GM21717 (cell line): ENCODE measurements around the gene SPESP1.
"Not testable (repeated sequence)": the region's sequence is repeated elsewhere in the genome, so short reads cannot be mapped to it uniquely, and the experiment has no call there.

ENCODE experiments used
- ATAC-seq: cut with Tn5 transposase; IDR thresholded peaks from one replicate; pipeline ENCODE4 v1.9.1; 2021; ENCODE audit warnings: mild to moderate bottlenecking, moderate library complexity; ENCODE audit not compliant: unreplicated experiment

Gene SPESP1

DNA sequence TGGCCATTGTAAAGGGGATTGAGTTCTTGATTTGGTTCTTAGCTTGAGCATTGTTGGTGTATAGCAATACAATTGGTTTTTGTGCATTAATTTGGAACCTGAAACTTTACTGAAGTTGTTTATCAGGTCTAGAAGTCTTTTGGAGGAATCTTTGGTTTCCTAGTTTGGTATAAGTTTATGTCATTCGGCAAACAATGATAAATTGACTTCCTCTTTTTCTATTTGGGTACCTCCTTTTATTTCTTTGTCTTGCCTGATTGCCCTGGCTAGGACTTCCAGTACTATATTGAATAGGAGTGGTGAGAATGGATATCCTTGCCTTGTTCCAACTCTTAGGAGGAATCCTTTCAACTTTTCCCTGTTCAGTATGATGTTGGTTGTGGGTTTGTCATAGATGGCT is 32.1 kb downstream of the SPESP1 start:
- no peak for ATAC-seq

DNA sequence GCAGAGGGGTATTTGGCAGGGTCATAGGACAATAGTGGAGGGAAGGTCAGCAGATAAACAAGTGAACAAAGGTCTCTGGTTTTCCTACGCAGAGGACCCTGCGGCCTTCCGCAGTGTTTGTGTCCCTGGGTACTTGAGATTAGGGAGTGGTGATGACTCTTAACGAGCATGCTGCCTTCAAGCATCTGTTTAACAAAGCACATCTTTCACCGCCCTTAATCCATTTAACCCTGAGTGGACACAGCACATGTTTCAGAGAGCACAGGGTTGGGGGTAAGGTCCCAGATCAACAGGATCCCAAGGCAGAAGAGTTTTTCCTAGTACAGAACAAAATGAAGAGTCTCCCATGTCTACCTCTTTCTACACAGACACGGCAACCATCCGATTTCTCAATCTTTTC is 33.4 kb downstream of the SPESP1 start:
- ATAC-seq, result not testable (repeated sequence)

DNA sequence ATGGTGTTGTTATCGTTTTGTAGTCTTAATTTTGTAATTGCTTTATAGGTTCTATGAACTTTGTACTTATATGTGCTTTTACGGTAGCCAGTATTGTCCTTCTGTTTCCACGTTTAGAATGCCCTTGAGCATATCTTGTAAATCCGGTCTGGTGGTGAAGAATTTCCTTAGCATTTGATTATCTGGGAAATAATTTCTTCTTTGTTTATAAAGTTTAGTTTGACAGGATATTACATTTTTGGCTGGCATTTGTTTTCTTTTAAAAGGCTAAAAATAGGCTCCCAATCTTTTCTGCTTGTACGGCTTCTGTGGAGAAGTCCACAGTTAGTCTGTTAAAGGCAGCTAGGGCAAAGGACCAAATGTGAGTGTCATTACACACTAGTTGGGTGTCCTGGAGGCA is 36.7 kb downstream of the SPESP1 start:
- ATAC-seq, result no peak

DNA sequence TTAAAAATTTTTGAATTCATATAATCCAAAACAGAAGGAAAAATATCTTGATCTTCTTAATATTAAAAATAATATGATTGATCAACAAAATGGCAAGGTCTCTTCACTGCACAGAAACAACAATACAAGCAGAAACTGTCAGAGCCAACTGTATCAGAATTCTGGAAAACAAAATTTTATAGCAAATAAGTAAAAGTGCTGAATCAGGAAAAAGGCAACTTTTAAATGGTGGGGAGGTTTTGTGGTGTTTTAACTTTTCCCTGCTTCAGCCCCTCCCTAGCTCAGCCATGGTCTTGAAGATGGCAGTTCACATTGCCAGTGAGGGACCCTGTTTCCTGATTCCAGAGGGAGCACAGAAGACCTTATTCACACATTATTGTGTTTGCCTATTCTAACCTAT is 37.6 kb downstream of the SPESP1 start:
- no peak for ATAC-seq

DNA sequence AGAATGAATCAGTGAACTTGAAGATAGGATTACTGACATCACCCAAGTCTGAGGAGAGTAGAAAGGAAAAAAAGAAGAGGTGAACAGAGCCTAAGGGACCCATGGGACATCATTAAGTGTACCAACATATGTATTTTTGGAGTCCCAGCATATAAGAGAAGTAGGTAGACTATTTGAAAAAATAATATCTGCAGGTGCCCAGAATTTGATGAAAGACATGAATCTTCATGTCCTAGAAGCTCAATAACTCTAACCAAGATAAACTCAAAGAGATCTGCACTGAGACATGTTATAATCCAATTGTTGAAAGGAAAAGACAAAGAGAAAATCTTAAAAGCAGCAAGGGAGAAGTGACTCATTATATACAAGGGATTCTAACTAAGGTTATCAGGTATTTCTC is 39.0 kb downstream of the SPESP1 start:
- no peak for ATAC-seq

DNA sequence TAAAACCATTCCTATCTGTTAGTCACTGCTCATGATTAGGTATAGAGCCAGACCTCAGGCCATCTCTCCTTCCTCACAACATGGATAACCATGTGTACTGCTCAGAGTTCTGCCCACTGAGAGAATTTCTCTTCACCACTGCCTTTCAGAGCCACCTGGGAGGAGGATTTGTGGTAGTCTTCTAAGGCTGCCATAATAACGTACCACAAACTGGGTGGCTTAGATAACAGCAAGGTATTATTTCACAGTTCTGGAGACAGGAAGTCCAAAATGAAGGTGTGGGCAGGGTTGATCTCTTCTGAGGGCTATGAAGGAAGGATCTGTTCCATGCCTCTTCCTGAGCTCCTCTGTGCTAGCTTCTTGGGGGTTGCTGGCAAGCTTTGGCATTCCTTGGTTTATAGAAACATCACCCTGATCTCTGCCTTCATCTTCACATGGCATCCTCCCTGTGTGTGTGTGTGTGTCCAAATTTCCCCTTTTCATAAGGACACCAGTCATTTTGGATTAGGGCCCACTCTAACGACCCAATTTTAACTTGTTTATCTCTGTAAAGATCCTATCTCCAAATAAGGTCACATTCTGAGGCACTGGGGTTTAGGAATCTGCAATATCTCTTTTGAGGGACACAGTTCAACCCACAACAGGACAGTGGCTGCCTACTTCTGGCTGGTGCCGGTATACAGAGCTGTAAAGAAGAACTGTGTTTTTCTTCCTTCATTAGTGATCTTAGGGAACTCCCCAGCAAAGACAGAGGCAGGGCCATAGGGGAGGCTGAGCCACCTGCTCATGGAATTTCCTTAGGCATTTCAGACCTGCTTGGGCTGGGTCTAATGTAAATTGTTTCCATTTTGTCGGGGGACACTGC is 42.1 kb downstream of the SPESP1 start:
- ATAC-seq, result no peak

DNA sequence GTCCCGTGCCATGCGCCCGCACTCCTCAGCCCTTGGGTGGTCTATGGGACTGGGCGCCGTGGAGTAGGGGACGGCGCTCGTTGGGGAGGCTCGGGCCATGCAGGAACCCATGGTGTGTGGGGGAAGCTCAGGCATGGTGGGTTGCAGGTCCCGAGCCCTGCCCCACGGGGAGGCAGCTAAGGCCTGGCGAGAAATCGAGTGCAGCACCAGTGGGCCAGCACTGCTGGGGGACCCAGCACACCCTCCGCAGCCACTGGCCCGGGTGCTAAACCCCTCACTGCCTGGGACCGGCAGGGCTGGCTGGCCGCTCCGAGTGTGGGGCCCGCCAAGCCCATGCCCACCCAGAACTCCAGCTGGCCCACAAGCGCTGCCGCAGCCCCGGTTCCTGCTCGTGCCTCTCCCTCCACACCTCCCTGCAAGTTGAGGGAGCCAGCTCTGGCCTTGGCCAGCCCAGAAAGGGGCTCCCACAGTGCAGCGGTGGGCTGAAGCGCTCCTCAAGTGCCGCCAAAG is 45.4 kb downstream of the SPESP1 start:
- not testable (repeated sequence) for ATAC-seq

DNA sequence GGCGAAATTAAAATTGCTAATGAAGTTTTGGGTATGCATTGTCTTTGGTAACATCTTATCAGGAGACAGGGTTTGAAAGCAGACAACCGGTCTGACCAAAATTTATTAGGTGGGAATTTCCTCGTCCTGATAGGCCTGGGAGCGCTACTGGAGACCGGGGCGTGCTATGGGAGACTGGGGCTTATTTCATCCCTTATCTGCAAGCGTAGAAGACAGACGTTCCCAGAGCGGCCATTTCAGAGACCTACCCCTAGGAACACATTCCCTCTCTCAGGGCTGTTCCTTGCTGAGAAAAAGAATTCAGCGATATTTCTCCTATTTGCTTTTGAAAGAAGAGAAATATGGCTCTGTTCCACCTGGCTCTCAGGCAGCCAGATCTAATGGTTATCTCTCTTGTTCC is 47.1 kb downstream of the SPESP1 start:
- not testable (repeated sequence) for ATAC-seq

DNA sequence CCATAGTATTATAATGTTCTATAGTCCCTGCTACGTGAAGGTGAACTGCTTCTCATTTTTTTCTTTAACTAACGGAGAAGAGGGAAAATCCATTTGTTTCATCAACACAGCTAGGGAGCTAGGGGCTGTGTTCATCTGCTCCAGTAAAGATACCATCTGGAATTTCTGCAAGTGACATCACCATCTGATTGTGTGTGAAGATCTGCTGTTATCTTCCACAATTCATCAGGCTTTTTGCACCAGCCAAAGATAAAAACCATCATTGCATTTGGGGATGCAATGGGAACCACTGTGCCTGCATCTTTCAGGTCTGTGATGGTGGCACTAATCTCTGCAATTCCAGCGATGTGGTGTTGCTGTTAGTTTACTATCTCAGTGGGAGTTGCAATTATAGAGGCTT is 48.7 kb downstream of the SPESP1 start:
- no peak for ATAC-seq

DNA sequence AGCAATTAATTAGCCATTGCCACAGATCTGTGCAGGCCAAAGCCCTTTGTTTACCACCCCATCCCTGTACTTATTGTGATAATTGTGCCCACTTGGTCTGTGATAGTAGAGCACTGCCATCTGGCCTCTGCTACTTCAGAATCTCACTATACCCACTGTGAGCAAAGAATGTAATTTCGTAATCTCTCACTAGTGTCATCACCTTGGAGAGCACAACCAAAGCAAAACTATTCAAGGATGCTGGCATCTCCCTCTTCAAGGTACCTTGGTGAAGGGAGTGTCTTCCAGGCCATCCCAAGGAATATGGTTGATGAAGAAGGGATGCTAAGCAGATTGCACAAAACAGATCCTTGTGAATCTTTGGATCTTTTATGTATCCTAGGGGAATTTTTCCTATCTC is 49.5 kb downstream of the SPESP1 start:
- ATAC-seq, result no peak

DNA sequence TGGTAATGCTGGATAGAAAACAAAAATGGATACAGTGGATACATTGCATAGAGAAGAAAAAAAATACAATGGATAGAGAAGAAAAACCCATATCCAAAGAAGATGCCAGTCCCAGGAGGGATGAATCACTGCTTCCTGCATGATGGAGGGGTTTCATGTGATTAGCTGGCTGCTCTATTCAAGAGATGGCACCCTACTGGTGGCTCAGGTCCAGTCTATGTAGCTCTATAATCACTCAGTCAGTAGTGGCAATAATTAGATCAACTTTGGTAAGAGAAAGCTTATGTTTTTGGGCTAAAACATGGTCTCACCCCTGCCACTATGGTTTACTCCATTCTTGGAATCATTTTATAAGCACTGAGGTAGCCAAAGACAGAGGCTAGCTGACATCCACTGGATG is 50.5 kb downstream of the SPESP1 start:
- no peak for ATAC-seq

DNA sequence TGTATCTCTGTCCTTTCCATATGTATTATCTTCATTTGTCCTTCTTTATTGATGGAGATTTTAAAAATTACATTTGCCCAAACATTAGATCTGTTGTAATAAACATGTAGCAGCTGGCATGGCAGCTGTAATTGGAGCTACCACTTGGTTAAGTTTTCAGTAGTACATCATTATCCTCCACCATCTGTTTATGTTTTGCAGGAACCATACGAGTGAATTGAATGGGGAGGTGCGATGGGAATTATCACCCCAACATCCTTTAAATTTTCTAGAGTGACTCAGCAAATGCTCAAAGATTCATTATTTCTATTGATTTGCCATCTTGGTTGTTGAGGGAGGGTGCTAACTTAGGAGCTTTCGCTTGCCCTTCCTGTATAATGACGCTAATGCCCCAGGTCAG is 51.6 kb downstream of the SPESP1 start:
- ATAC-seq, result no peak

DNA sequence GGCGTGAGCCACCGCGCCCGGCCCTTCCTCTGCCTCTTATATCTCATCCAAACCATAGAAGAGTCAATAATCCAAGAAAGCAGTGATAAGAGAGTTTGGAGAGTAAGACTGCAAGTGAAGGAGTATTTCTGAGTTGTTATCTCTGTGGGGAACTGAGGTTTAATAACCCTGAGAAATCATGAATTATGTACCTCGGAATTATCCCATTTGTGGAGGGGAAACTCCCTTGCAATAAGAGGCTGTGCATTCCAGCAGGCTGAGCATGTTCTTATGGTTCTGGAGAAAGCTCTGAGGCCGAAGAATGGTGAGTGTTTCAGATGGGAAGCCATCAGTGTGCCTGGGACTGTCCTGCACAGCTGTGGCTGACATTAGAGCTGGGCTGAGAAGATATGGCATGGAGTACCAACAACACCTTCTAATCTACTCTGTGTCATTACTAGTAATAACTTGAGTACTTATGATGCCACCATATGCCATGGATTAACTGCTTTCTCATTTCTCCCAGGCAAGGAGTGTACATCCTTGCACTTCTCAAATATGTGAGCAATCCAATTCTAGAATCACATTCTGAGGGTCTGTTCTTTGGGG is 52.7 kb downstream of the SPESP1 start:
- no peak for ATAC-seq

DNA sequence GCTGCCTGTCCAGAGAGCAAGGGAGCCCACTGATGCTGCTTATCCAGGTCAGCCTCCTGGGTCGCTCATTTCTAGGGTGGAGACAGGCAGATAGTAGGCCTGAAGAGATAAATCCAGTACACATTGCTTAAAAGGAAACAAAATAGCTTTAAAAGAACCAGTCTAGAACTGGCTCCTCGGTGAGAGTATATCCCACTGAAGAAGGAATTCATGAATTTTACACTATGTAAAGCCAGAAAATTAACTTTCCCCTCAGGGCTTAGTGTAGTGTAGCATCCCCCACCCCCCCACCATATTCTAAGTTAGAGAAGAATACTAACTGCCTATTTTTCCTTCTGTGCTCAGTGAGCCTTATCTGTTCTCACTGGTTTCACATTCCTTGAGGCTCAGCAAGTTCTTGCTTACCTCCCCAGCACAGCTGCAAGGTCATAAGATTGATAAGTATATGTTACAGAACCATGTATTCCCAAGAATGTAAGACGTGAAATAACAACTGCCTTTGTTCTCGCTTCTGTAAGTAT is 53.7 kb downstream of the SPESP1 start:
- ATAC-seq, result no peak

DNA sequence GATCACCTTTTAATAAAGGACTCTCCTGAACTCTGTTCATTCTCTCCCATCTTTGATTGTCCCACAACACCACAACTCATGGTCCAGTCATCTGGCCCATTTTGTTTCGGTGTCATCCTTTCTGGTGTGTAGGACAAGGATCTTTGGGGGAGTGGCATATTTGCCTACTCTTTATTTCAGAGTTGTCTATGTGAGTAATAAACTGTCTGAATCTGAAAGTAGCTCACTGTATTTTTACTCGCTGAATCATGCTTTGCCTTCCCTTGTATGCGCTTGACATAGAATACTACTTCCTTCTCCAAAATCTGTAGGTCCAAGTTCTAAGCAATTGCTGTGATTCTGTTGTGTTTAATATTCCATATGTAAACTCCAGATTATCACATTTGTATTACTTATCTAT is 54.3 kb downstream of the SPESP1 start:
- no peak for ATAC-seq

DNA sequence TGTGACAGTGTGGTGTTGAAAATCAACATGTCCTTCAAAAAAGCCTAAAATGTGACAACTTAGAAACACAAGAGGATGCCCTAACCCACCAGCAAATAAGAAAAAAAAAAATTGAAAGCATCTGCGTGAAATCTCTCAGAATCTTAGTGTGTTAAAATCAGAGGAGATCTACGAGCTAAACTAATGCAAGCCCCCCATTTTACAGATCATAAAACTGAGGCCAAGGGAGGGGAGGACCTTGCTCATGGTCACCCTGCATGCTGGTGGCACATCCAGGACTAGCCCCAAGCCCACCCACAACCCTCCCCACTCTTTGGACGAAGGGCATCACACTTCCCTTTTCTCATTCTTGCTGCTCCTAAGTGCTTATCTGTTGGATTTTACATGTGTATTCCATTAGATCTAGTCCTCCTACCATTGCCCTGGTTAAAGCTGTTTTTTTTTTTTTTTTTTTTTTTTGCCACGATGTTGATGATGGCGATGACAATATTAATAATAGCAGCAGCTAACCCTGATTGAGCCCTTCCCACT is 55.1 kb downstream of the SPESP1 start:
- ATAC-seq, result no peak

DNA sequence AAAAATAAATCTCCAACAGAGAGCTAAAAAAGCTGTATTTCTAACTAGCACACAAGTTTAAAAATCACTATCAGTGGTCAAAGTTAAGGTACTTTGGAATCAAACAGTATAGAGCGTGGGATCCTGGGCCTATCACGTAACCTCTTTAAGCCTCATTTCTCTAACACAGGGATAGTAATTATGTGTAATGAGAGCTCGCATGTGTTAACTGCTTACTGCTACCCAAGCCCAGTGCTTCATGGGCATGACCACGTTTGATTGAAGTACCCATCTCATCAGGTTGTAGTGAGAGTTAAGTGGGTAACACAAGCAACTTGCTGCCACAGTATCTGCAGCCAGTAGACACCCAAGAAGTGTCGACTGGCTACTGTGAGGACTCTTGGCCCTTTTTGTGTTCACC is 56.0 kb downstream of the SPESP1 start:
- no peak for ATAC-seq

DNA sequence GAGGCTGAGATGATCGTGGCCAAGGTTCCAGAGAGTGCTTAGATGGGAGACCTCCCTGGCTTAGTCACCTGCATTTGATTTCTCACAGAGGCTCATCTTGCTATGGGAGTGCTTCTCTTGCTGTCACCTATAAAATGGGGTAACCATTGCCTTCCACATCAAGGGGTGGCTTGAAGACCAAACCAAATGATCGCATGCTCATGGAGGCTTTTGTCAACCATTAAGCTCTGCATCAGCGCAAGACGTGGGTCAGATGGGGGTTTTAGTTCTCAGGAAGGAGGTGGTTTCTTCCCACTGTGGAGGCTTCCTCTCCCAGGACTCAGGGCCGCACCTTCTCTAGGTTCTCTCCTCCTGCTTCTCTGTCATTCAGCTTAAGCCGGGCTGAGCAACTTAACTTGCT is 56.8 kb downstream of the SPESP1 start:
- no peak for ATAC-seq

DNA sequence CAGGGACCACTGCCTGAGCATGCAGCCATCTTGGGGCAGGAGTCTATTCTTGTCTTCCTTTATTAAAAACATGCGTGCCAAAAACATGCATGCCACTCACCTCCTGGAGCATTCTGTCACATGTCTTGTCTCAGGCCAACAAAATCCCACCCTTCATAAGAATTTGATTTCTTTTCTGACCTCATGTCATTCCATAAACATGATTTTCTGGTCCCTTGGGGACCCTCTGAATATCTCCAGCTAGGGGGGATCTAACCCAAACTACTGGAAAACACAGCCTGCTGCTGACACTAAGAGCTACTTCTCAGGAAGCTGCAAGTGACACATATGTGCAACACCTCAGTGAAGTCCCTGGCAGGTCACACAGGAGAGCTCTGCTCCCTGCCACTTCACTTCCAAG is 57.4 kb downstream of the SPESP1 start:
- no peak for ATAC-seq

DNA sequence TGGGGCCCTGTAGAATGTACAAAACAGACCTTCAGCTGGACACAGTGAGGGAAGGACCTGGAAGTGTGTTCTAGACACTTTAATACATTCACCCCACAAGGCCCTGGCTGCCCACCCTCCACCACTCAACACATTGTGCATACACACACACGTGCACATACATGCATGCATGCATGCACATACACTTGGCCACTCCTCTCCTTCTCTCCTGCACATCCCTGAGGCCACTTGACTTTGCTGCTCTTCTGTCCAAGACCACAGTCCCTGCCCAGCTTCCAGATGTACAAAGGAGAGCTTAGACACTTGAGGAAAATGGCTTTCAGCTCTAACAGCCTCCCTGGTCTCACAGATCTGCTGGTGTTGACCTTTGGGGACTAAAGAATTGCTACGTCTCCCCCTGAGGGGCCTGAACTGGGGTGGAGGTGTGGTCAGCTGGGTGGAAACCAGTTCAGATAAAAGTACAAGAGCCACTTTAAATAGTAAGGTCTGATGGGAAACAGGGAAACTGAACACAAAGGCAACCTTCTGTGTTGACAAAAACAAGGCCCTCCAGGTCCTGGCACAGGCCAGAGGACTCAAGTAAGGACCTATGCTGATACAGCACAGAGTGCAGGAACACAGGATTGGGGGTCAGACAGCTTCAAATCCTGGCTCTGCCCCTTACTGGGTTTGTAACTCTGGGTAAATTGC is 59.4 kb downstream of the SPESP1 start:
- ATAC-seq, result no peak

DNA sequence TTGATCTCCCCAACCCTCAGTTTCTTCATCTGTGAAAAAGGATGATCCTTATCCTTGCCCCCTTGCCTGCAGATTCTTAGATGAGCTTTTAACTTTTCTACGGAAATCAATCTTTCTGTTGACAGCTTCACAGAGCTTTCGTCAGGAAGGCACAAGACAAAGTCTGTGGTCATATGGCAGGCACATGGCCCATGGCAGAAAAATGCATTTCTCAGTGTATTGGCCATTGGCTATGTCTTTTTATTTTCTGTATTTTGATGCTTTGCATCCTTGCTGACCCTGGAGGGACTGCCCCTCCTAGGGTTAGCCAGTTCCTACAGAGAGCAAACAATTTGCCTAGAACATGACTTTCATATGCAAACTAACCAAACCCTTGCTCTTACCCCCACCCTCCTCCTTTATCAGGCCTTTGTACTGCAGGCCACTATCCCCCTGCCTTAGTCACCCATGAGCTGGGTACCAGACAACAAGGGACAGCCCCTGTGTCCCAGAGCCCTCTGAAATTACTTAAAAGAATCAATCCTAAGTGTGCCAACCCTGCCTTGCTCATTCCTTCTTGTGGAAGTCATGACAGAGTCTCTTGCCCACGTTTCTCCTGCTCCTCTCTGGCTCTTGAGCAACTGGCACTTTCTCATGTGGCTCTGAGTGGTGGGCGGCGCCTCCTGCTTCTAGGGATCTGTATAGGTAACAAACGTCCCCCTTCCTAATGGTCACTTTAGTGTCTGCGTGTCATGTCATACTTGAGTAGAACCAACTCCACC is 60.1 kb downstream of the SPESP1 start:
- no peak for ATAC-seq
